ENCODE results near the gene C12orf75.
"Not testable (repeated sequence)": the region's sequence is repeated elsewhere in the genome, so short reads cannot be mapped to it uniquely, and the experiment has no call there.

C12orf75 gene

GRCh38 chr12:105310476-105311085 lies 19.9 kb upstream of the C12orf75 start:
- not testable (repeated sequence) for DNase-seq

GRCh38 chr12:105311936-105312335 lies 18.6 kb upstream of the C12orf75 start:
- not testable (repeated sequence) for DNase-seq

GRCh38 chr12:105313755-105314154 lies 16.7 kb upstream of the C12orf75 start:
- not testable (repeated sequence) for DNase-seq

GRCh38 chr12:105315130-105315529 lies 15.4 kb upstream of the C12orf75 start:
- DNase-seq, result no peak

- DNase-seq, result no peak
These were observed 14.8 kb upstream of the C12orf75 start for GRCh38 chr12:105315726-105316125.

- DNase-seq, result no peak
These were observed 13.3 kb upstream of the C12orf75 start for GRCh38 chr12:105316931-105317852.

- peak; percentile 42 for DNase-seq
These were observed 12.4 kb upstream of the C12orf75 start for GRCh38 chr12:105317942-105318621.

- DNase-seq, result no peak
These were observed 11.6 kb upstream of the C12orf75 start for GRCh38 chr12:105318651-105319483.

- DNase-seq, result no peak
These were observed 10.7 kb upstream of the C12orf75 start for GRCh38 chr12:105319691-105320209.

- no peak for DNase-seq
These were observed 9.4 kb upstream of the C12orf75 start for GRCh38 chr12:105321125-105321524.

GRCh38 chr12:105322070-105322469 lies 8.4 kb upstream of the C12orf75 start:
- no peak for DNase-seq

- DNase-seq, result no peak
These were observed 5.8 kb upstream of the C12orf75 start for GRCh38 chr12:105324704-105325103.

GRCh38 chr12:105325117-105325516 lies 5.4 kb upstream of the C12orf75 start:
- no peak for DNase-seq

GRCh38 chr12:105329926-105330282 lies 587 bp upstream of the C12orf75 start:
- no peak for DNase-seq

- no peak for DNase-seq
These were observed 677 bp downstream of the C12orf75 start for GRCh38 chr12:105330931-105331804.

GRCh38 chr12:105331805-105332251 lies 1.3 kb downstream of the C12orf75 start:
- DNase-seq, result no peak

GRCh38 chr12:105332286-105332685 lies 1.8 kb downstream of the C12orf75 start:
- DNase-seq, result not testable (repeated sequence)

- no peak for DNase-seq
These were observed 2.4 kb downstream of the C12orf75 start for GRCh38 chr12:105332925-105333324.

GRCh38 chr12:105334001-105334400 lies 3.5 kb downstream of the C12orf75 start:
- no peak for DNase-seq

- no peak for DNase-seq
These were observed 4.1 kb downstream of the C12orf75 start for GRCh38 chr12:105334582-105334981.

- DNase-seq, result no peak
These were observed 5.4 kb downstream of the C12orf75 start for GRCh38 chr12:105335856-105336255.

All from NCI-H2029 treated with DMSO at 0.1 percent for 48 hours (cell line).